ENCODE measurements around the gene GFY. TPM values are rescaled to one million over a fixed set of nuclear protein-coding genes. Genes with fewer than 3 reads are reported as not detected.
"Not testable (repeated sequence)": the region's sequence is repeated elsewhere in the genome, so short reads cannot be mapped to it uniquely, and the experiment has no call there.

GFY gene
- total RNA-seq, 6 experiments from 2014 or later: not detected

DNA sequence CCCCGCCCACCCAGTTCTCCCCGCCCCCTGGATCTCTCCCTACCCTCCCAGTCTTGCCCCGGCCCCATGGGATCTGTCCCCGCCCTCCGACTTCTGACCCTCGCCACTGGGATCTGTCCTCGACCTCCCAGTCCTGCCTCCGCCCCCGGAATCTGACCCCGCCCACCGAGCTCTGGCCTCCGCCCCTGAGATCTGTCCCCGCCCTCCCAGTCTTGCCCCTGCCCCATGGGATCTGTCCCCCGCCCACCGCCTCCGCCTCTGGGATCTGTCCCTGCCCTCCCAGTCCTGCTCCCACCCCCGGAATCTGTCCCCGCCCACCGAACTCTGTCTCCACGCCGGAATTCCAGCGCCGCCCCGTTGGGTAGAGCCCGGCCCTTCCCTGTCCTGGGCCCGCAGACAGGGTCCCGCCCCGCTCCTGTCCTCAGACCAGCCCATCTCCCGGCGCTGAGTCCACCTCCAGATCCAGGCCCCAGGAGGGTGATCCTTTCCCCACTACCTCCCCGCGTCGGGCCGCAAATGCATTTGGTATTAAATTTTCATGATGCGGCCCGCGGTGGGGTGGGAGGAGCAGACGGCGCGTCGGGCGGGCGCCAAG lies 17.7 kb downstream of the GFY start:
- Mint-ChIP-seq H3K36me3 (ENCODE audit: low read depth) (peaks cover 7% of the 10 kb centered on the region; the same call in 1 of the 2 replicates), H3K4me3 (peak overlapping the region; percentile 81), H3K27ac (no peak overlapping the region), H3K9me3 (no peaks in the 10 kb centered on the region), H3K27me3 (ENCODE audit: insufficient read depth) (peaks cover 31% of the 10 kb centered on the region), H3K4me1 (ENCODE audit: low read depth) (peaks cover 32% of the 10 kb centered on the region)
- DNase-seq: peak; percentile 80
- TF ChIP-seq, protein P1, sequence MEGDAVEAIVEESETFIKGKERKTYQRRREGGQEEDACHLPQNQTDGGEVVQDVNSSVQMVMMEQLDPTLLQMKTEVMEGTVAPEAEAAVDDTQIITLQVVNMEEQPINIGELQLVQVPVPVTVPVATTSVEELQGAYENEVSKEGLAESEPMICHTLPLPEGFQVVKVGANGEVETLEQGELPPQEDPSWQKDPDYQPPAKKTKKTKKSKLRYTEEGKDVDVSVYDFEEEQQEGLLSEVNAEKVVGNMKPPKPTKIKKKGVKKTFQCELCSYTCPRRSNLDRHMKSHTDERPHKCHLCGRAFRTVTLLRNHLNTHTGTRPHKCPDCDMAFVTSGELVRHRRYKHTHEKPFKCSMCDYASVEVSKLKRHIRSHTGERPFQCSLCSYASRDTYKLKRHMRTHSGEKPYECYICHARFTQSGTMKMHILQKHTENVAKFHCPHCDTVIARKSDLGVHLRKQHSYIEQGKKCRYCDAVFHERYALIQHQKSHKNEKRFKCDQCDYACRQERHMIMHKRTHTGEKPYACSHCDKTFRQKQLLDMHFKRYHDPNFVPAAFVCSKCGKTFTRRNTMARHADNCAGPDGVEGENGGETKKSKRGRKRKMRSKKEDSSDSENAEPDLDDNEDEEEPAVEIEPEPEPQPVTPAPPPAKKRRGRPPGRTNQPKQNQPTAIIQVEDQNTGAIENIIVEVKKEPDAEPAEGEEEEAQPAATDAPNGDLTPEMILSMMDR (IDR thresholded peaks at IDR 0.05): no peak

DNA sequence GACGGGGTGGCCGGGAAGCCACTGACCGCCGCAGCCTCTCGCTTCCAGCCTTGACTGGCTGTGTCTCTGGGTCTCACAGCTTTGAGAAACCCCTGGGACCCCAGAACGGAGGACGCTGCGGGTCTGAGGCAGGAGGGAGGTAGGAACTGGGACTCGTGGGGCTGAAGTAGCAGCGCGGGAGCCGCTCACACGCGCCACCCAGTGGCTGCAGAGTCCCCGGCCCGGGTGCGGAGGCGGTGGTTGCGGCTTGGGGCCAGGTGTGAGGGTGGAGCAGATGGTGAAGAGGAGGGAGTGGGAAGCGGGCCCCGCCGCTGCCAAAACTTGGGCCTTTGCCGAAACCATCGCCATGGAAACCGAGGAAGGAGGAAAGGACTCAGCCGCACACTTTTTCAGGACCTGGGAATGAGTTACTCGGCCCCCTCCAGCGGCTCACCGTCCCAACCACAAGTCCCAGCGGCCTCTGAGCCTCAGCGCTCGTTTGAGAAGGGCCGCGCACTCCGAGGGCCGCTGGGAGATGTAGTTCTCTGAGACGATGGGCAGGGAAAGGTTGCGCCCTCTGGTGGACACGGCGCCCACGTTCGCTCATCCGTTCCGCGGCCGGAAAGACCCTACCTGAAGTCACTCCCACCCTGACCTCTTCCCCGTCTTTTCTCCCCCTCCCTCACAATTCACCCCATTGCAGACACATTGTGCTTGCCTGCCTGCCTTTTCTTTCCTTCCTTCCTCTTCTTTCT lies 18.3 kb downstream of the GFY start:
- Mint-ChIP-seq H3K27ac (no peak overlapping the region), H3K4me3 (peak overlapping the region; percentile 81), H3K27me3 (ENCODE audit: insufficient read depth) (peaks cover 27% of the 10 kb centered on the region), H3K4me1 (ENCODE audit: low read depth) (peaks cover 36% of the 10 kb centered on the region), H3K36me3 (ENCODE audit: low read depth) (peaks cover 13% of the 10 kb centered on the region; the same call in 1 of the 2 replicates), H3K9me3 (no peaks in the 10 kb centered on the region)
- TF ChIP-seq, protein P1 (IDR thresholded peaks at IDR 0.05): peak; percentile 89
- peak; percentile 87 for DNase-seq

DNA sequence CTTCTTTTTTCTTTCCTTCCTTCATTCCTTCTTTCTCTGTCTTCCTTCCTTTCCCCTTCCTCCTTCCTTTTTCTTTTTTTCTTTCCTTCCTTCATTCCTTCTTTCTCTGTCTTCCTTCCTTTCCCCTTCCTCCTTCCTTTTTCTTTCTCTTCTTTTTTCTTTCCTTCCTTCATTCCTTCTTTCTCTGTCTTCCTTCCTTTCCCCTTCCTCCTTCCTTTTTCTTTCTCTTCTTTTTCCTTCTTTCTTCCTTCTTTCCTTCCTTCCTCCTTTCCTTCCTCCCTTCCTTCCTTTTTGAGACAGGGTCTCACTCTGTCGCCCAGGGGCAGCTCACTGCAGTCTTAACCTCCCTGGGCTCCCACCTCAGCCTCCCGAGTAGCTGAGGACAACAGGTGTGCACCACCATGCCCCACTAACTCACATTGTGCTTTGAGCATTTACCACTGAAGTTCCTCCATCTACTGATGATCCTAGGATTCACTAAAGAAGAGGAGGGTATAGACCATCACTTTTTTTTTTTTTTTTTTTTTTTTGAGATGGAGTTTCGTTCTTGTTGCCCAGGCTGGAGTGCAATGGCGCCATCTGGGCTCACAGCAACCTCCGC lies 19.0 kb downstream of the GFY start:
- H3K4me1 Mint-ChIP-seq (ENCODE audit: low read depth): peaks cover 38% of the 10 kb centered on the region
- peaks cover 20% of the 10 kb centered on the region for H3K27me3 Mint-ChIP-seq (ENCODE audit: insufficient read depth)
- not testable (repeated sequence) for H3K9me3 Mint-ChIP-seq, H3K27ac Mint-ChIP-seq, DNase-seq
- peak overlapping the region; percentile 81 for H3K4me3 Mint-ChIP-seq
- H3K36me3 Mint-ChIP-seq (ENCODE audit: low read depth): peaks cover 14% of the 10 kb centered on the region; the same call in 1 of the 2 replicates

DNA sequence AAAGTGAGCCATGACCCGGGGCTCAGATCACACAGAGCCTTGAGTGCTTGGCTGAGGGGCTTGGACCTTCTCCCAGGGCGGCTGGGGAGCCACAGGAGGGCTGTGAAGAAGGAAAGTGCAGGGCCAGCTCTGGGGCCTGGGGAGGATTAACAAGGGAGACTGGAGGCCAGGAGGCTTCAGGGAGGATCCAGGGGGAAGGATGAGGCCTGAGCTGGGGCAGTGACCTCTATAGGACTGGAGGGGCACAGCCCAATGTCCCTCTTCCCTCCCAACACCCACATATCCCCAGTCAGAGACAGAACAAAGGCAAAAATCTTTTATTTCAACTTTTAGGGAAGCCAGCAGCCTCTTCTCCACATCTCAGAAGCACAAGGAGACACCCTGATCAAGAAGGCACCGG lies 20.8 kb downstream of the GFY start:
- Mint-ChIP-seq H3K27ac (no peak overlapping the region), H3K4me3 (no peak overlapping the region), H3K4me1 (ENCODE audit: low read depth) (peaks cover 36% of the 10 kb centered on the region), H3K9me3 (no peaks in the 10 kb centered on the region), H3K27me3 (ENCODE audit: insufficient read depth) (peaks cover 9% of the 10 kb centered on the region), H3K36me3 (ENCODE audit: low read depth) (peaks cover 14% of the 10 kb centered on the region; the same call in 1 of the 2 replicates)
- TF ChIP-seq, protein P1 (IDR thresholded peaks at IDR 0.05): no peak
- no peak for DNase-seq

DNA sequence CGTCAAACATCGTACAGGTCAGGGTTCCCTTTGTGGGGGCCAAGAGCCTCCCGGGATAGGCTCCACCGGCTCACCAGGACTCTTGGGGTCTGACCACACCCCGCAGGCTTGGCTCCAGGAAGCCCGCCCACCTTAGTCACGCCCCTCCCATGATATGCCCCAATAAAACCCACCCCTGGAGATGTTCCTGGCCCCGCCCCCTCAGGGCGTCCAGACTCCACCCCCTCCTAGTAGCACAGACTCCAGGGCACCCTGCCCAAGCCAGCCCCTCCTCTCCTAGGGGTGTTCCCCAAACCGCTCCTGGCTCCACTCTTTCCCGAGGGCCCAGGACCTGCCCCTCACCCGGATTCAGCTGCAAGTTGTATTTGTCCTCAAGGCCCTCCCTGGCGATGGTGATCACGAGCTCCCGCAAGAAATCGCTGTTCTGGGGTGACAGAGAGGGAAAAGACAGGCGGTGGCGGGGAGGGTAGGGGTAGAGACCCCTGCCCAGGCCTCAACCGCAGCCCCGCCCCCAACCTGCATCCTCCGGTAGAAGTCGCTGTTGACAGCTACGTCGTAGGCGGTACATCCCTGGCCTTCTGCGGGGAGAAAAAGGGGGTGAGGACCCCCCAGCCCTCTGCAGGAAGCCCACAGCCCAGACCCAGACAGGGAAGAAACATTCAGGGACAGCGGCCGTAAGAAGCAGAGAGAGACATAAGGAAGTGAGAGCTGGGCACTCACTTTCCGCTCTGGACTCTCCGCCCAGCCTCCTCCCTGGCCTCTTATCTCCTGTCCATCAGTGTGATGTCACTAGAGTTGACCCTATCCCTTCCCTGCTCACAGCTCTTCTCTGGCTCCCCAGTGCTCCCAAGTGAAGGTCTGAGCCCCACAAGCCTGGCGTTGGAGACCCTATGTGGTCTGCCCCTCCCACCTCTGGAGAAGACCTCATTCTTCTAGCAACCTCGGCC lies 22.6 kb downstream of the GFY start:
- Mint-ChIP-seq H3K4me1 (ENCODE audit: low read depth) (peaks cover 29% of the 10 kb centered on the region), H3K9me3 (no peaks in the 10 kb centered on the region)
- DNase-seq: no peak

More for the DNA sequence above, 22.6 kb downstream of the GFY start:
- Mint-ChIP-seq H3K27me3 (ENCODE audit: insufficient read depth) (no peaks in the 10 kb centered on the region; the same call in 1 of the 2 replicates), H3K27ac (no peak overlapping the region), H3K36me3 (ENCODE audit: low read depth) (peaks cover 18% of the 10 kb centered on the region; the same call in 1 of the 2 replicates), H3K4me3 (no peak overlapping the region)
- TF ChIP-seq, protein P1 (IDR thresholded peaks at IDR 0.05): no peak

All from HFFc6 (cell line).